Measurements from ENCODE around the gene PNCK.

PNCK gene

DNA sequence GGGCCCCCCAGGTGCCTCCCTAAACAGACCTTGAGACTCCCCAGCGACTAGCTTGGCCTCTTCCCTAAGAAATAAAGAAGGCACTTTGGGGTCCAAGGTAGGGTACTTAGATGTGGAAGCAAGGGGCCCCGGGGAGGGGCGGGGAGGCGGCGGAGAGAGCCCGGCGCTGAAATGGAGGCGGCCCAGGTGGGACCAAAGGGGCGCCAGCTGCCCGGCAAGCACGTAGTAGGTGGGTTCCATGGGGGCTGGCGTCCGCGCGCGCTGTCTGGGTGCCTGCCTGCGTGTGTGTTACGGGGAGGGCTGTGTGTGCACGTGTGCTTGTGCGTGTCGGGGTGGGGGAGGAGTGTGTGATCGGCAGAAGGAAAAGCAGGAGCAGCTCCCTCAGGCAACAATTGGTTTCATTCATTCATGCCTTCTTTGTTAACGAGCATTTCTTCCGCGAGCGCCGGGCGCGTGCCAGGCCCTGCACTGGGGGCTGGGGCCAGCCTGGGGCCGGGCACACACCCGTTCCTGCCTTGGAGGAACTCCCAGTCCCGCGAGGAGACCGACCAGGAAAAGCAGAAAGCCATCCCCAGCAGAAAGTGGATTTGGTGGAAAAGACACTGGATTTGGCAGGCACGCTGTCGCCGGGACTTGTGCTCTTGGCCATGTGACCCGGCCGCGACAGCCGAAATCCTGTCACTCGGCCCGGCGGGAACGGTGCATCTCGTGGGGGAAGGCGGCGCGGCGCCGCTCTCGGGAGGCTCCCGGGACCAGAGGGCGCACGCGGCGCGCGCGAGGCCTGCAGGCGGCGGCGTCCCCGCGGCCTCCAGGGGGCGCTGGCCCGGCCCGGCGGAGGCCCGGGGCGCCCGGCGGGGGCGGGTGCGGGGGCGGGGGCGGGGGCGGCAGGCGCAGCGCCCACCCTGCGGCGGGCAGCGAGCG lies 29.9 kb downstream of the PNCK start:
- TF ChIP-seq, protein P1, sequence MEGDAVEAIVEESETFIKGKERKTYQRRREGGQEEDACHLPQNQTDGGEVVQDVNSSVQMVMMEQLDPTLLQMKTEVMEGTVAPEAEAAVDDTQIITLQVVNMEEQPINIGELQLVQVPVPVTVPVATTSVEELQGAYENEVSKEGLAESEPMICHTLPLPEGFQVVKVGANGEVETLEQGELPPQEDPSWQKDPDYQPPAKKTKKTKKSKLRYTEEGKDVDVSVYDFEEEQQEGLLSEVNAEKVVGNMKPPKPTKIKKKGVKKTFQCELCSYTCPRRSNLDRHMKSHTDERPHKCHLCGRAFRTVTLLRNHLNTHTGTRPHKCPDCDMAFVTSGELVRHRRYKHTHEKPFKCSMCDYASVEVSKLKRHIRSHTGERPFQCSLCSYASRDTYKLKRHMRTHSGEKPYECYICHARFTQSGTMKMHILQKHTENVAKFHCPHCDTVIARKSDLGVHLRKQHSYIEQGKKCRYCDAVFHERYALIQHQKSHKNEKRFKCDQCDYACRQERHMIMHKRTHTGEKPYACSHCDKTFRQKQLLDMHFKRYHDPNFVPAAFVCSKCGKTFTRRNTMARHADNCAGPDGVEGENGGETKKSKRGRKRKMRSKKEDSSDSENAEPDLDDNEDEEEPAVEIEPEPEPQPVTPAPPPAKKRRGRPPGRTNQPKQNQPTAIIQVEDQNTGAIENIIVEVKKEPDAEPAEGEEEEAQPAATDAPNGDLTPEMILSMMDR (conservative IDR thresholded peaks at IDR 0.05; ENCODE audit: control insufficient read depth, insufficient read depth, low read depth, low read length): no peak
- DNase-seq (ENCODE audit: low read depth): no peak
- no peak overlapping the region for H3K4me3 ChIP-seq (ENCODE audit: control insufficient read depth, low read depth, low read length)

DNA sequence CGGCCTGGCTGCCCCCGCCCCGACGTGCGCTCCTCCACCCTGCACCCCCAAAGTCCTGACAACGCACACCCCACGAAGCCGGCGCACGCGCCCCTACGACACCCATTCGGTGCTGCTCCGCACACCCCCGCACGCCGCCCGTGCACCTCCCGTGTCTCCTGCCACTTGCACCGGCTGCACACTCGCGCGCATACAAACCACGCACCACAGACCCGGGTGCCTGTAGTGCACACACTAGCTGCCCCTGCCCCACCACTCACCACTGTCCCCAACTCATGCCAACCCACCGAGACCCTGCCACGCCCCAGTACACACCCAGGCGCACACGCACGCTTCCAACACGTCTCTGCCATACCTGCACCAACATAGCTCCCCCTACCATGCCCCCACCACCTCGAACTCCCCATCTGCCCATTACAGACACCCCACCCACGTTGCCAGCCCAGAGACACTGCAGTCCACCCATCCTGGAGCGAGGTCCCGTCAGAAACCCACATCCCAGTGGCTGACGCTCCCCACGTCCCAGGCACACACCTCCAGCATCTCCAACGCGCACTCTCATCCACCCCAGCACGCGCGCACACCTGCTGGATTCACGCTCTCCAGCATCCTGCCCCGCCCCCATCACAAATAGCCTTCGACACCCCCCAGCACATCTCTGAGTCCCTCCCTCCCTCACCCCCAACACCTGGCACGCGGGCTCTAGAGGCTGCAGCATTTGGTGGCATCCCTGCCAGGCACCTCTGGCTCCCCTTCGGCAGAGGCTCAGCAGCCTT lies 30.8 kb downstream of the PNCK start:
- TF ChIP-seq, protein P1 (conservative IDR thresholded peaks at IDR 0.05; ENCODE audit: control insufficient read depth, insufficient read depth, low read depth, low read length): no peak
- no peak for DNase-seq (ENCODE audit: low read depth)
- H3K4me3 ChIP-seq (ENCODE audit: control insufficient read depth, low read depth, low read length): no peak overlapping the region

DNA sequence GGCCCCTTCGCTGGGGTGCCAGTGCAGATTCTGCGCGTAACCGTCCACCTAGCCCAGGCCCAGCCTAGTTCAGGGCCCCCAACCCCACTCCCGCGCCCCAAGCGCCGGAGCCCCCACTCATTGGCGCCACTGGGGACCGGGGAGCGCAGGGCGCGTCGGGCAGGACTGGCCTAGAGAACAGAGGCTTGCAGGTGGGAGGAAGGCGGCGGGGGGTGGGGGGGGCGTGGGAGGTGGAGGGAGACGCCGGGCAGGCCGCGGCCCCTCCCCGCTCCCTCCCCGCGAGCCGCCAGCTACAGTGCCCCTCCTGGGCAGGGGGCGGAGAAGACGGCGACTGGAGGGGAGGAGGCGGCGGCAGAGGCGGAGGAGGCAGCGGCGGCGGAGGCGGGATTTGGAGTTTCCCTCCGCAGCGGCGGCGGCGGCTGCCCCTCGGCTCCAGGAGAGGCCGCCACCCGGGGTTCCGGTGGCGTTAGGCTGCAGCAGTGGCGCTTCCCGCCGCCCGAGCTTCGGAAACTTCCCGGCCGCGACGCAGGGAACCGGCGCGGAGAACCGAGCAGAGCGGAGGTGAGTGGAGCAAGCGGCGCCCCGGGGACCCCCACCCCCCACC lies 31.5 kb downstream of the PNCK start:
- TF ChIP-seq, protein P1 (conservative IDR thresholded peaks at IDR 0.05; ENCODE audit: control insufficient read depth, insufficient read depth, low read depth, low read length): no peak
- DNase-seq (ENCODE audit: low read depth): no peak
- no peak overlapping the region for H3K4me3 ChIP-seq (ENCODE audit: control insufficient read depth, low read depth, low read length)

DNA sequence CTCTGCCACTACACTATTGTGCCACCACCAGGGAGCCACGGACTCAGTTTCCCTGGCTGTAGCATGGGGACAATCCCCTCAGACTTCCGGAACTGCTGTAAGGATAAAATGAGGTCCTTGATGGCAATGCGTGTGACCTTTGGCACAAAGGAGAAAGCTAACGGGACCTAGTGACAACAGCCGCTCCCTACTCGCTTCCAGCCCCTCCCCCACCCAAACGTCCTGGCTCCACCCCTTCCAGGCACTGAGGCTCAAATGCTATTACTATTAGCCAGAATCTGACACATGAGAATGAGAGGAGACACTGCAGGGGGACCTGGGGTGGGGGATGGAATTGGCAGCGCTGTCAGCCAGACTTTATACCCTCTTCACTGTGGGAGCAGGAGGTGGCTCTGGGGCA lies 32.0 kb downstream of the PNCK start:
- TF ChIP-seq, protein P1 (conservative IDR thresholded peaks at IDR 0.05; ENCODE audit: control insufficient read depth, insufficient read depth, low read depth, low read length): no peak
- no peak for DNase-seq (ENCODE audit: low read depth)
- H3K4me3 ChIP-seq (ENCODE audit: control insufficient read depth, low read depth, low read length): no peak overlapping the region

DNA sequence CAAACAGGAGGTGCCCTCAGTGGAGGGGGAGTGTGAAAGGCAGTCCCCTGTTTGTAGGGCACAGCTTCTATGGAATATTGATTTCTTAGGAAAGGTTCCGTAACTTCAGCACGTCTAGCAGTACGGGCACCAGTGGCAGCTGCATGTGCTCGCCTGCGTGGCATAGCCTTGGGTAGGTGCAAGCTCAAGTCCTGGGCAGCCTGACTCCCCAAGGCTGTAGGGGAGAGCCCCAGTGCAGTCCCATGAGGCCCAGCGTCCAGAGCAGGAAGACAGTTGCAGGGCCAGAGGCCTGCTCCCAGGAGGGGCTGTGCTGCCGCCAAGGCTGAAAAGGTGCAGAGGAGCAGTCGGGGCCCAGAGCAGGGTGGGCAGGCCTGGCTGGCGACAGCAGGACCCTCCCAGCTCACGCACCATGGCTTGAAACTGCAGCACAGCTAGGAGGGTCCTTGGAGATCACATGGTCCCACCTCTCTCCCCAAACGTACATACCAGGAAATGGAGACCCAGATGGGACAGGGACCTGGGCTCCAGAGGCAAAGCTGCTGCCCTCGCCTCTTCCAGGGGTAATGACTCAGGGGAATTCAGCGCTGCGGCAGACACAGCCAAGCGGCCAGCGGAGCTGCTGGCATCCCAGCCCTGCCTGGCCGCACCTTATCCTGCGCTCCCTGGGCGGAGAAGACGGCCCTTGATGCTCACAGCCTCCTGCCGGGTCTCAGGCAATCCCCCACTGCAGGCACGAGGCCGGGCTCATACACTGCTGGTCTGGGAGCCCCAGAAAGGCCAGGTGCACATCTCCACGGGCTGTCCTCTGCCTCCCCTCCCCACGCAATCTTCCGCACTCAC lies 32.7 kb downstream of the PNCK start:
- TF ChIP-seq, protein P1 (conservative IDR thresholded peaks at IDR 0.05; ENCODE audit: control insufficient read depth, insufficient read depth, low read depth, low read length): no peak
- DNase-seq (ENCODE audit: low read depth): no peak
- no peak overlapping the region for H3K4me3 ChIP-seq (ENCODE audit: control insufficient read depth, low read depth, low read length)
